Measurements from ENCODE around the gene DAB1. TPM values are rescaled to one million over a fixed set of nuclear protein-coding genes. Genes with fewer than 3 reads are reported as not detected.

The DAB1 gene
- polyA plus RNA-seq, 3 donors: not detected

DNA sequence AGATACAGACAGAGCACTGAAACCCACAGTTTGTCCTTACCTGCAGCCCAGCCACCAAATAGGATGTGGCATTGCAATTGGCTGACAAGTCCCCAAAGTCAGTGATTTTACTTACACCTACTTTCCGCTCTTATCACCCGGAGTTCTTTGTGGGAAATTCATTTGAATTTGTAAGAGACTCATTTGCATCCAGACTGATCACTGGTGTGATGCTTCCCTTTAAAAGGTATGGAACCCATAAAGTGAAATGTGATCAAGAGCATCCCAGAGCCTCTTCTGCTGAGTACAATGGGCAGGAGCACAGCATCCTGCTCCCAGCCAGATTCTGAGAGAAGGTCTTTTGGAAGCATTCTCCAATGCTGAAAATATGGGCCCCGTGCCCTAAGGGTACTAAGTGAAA lies 161.4 kb downstream of the DAB1 start:
- Histone ChIP-seq H3K27ac (ENCODE audit: low read depth in 1 of 2, low read length in 2 of 2) (no peak overlapping the region), H4K20me1 (ENCODE audit: insufficient read depth, low read length) (no peaks in the 10 kb centered on the region), H3K4me1 (ENCODE audit: control insufficient read depth in 1 of 2, insufficient read depth in 2 of 2, low read length in 2 of 2) (no peaks in the 10 kb centered on the region), H3K27me3 (ENCODE audit: control insufficient read depth in 2 of 2, insufficient read depth in 2 of 2, low read length in 2 of 2) (no peaks in the 10 kb centered on the region), H3K9ac (ENCODE audit: insufficient read depth, low read length, poor library complexity, severe bottlenecking) (no peak overlapping the region), H3K4me2 (replicated peaks; ENCODE audit: extremely low read depth, low read length, poor library complexity, severe bottlenecking) (no peak overlapping the region), H2AFZ (ENCODE audit: insufficient read depth, low read depth, low read length, poor library complexity, severe bottlenecking) (no peak overlapping the region), H3K9me3 (replicated peaks in 1 of 2; ENCODE audit: control insufficient read depth in 1 of 2, insufficient read depth in 1 of 2, low read length in 2 of 2) (no peaks in the 10 kb centered on the region), H3K79me2 (ENCODE audit: insufficient read depth, low read length) (no peaks in the 10 kb centered on the region), H3K4me3 (replicated peaks in 1 of 3; ENCODE audit: low read depth in 2 of 3, low read length in 3 of 3) (no peak overlapping the region), H3K36me3 (replicated peaks in 1 of 2; ENCODE audit: control insufficient read depth in 1 of 2, insufficient read depth in 2 of 2, low read length in 2 of 2) (no peaks in the 10 kb centered on the region)
- Mint-ChIP-seq H3K27ac (no peak overlapping the region), H3K9me3 (peaks cover 0 to 6% (median 2%) of the 10 kb centered on the region in 7 donors), H3K4me1 (no peaks in the 10 kb centered on the region), H3K4me3 (no peak overlapping the region), H3K27me3 (ENCODE audit: low read depth in 3 of 3) (peaks cover 0 to 2% (median 1%) of the 10 kb centered on the region in 3 donors), H3K36me3 (no peaks in the 10 kb centered on the region)
- intact Hi-C loops (cut with micrococcal nuclease): no loop called here
- DNase-seq: no peak
- TF ChIP-seq, protein P1, sequence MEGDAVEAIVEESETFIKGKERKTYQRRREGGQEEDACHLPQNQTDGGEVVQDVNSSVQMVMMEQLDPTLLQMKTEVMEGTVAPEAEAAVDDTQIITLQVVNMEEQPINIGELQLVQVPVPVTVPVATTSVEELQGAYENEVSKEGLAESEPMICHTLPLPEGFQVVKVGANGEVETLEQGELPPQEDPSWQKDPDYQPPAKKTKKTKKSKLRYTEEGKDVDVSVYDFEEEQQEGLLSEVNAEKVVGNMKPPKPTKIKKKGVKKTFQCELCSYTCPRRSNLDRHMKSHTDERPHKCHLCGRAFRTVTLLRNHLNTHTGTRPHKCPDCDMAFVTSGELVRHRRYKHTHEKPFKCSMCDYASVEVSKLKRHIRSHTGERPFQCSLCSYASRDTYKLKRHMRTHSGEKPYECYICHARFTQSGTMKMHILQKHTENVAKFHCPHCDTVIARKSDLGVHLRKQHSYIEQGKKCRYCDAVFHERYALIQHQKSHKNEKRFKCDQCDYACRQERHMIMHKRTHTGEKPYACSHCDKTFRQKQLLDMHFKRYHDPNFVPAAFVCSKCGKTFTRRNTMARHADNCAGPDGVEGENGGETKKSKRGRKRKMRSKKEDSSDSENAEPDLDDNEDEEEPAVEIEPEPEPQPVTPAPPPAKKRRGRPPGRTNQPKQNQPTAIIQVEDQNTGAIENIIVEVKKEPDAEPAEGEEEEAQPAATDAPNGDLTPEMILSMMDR (IDR thresholded peaks at IDR 0.05): no peak
- WGBS (ENCODE audit: insufficient coverage): no CpG with 5 or more reads among the region's 3 CpGs

DNA sequence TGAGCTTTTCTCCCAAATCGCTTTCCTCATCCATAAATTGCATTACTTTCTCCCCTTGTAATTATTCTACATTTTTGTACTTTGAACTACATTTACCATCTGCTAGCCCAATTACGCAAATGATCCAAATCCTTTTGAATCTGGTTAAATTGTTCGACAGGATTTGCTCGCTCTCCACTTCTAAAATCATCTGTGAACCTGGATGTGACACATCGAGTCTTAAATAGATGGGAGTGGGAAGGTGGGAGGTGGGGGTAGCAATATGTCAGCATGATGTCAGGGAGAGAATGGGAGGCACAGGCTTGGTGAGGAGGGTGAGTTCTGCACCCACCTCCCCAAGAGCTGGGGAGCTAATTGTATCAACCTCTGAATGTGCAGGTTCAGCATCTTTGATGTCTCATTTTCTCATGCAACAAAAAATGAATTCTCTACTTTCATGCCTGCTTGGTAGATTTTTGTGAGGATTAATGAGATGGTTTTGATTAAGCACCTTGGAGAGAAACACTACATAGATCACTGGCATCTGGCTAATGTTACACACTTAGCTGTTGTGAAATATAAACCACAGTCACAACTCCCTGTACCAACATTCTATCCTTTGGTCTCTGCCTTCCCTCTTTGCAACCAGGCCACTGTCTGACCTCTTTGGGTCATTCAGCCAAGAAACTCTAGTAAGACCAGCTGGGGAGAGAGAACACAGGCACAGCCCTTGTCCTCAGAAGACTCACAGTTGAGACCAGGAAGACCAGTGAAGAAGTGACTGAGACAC lies 165.1 kb downstream of the DAB1 start:
- Mint-ChIP-seq H3K27ac (no peak overlapping the region), H3K27me3 (ENCODE audit: low read depth in 3 of 3) (peaks cover 0 to 6% (median 0%) of the 10 kb centered on the region in 3 donors), H3K4me1 (no peaks in the 10 kb centered on the region), H3K36me3 (no peaks in the 10 kb centered on the region), H3K4me3 (no peak overlapping the region), H3K9me3 (peaks cover 0 to 3% (median 2%) of the 10 kb centered on the region in 7 donors)
- 92% methylated on average over 2 of the region's 5 CpGs for WGBS (ENCODE audit: insufficient coverage)
- H3K27ac ChIP-seq (ENCODE audit: low read depth in 1 of 2, low read length in 2 of 2): no peak overlapping the region
- no peak overlapping the region for H3K4me3 ChIP-seq (replicated peaks in 1 of 3; ENCODE audit: low read depth in 2 of 3, low read length in 3 of 3)
- DNase-seq: no peak
- no peak overlapping the region for H3K4me2 ChIP-seq (replicated peaks; ENCODE audit: extremely low read depth, low read length, poor library complexity, severe bottlenecking)
- H3K79me2 ChIP-seq (ENCODE audit: insufficient read depth, low read length): no peaks in the 10 kb centered on the region
- no peaks in the 10 kb centered on the region for H3K4me1 ChIP-seq (ENCODE audit: control insufficient read depth in 1 of 2, insufficient read depth in 2 of 2, low read length in 2 of 2)
- TF ChIP-seq, protein P1 (IDR thresholded peaks at IDR 0.05): no peak
- H3K36me3 ChIP-seq (replicated peaks in 1 of 2; ENCODE audit: control insufficient read depth in 1 of 2, insufficient read depth in 2 of 2, low read length in 2 of 2): no peaks in the 10 kb centered on the region
- H2AFZ ChIP-seq (ENCODE audit: insufficient read depth, low read depth, low read length, poor library complexity, severe bottlenecking): no peak overlapping the region
- no peak overlapping the region for H3K9ac ChIP-seq (ENCODE audit: insufficient read depth, low read length, poor library complexity, severe bottlenecking)
- H4K20me1 ChIP-seq (ENCODE audit: insufficient read depth, low read length): no peaks in the 10 kb centered on the region
- intact Hi-C loops (cut with micrococcal nuclease): no loop called here
- no peaks in the 10 kb centered on the region for H3K9me3 ChIP-seq (replicated peaks in 1 of 2; ENCODE audit: control insufficient read depth in 1 of 2, insufficient read depth in 1 of 2, low read length in 2 of 2)
- H3K27me3 ChIP-seq (ENCODE audit: control insufficient read depth in 2 of 2, insufficient read depth in 2 of 2, low read length in 2 of 2): no peaks in the 10 kb centered on the region

Measured in CD14-positive monocyte (primary cell).